ENCODE data around the gene KRT15.

KRT15 gene

GRCh38 chr17:41476866-41477815 lies 41.5 kb downstream of the KRT15 start:
- no peak for DNase-seq

GRCh38 chr17:41475421-41475820 lies 43.3 kb downstream of the KRT15 start:
- no peak for DNase-seq

- DNase-seq, result no peak
These were observed 43.8 kb downstream of the KRT15 start for GRCh38 chr17:41474863-41475262.

GRCh38 chr17:41468346-41468745 lies 50.3 kb downstream of the KRT15 start:
- no peak for DNase-seq

GRCh38 chr17:41467561-41467960 lies 51.1 kb downstream of the KRT15 start:
- DNase-seq, result no peak

- DNase-seq, result no peak
These were observed 51.7 kb downstream of the KRT15 start, which contains the start of gene KRT32 for GRCh38 chr17:41466988-41467387. Gene KRT32, minus strand, starts transcription at chr17:41467386. Its CDS starts 61 bp downstream, at chr17:41467325.

GRCh38 chr17:41464682-41465081 lies 54.0 kb downstream of the KRT15 start:
- DNase-seq, result no peak

GRCh38 chr17:41464173-41464572 lies 54.5 kb downstream of the KRT15 start:
- no peak for DNase-seq

- no peak for DNase-seq
These were observed 54.9 kb downstream of the KRT15 start for GRCh38 chr17:41463746-41464145.
